ENCODE results near the gene C10orf143.
"Not testable (repeated sequence)": the region's sequence is repeated elsewhere in the genome, so short reads cannot be mapped to it uniquely, and the experiment has no call there.

Gene C10orf143

DNA sequence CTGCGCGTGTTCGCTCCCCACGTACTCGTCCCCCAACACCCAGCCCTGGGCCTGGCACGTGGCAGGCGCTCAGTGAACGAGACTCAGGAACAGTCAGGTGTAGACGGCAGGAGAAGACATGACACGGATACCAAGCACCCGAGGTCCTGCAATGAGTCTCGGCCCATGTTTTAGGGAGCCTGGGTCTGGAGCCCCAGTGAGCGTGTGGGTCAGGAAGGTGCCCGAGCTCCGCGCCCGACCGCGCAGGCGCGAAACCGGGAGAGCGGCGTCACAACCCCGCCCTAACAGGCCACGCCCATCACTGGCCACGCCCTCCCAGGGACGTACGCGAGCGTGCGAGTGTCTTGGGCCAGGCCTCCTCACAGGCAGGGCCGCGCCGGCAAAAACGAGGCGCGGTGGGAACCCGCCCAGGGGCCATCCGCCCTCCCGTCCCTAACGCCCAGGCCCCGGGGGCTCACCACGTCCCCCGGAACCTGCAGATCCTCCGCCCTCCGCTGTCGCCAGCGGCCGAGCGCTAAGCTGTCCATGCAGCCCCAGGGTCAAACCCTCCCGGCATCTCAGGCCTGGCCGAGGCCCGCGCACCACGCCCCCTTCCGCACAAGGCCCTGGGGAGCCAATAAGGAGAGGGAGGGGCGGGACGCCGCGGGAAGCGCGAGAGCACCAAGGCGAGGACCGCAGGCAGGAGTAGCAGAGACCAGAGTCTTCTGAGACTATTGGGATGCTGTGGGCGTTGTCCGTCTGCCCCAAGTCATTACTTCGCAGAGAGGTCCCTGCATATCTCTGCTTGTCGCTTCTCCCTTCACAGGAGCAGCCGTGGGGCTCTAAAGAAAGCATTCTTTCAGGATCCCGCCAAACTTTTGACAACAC, at the start of gene C10orf143:
C10orf143 (minus strand) TSS at position 585 of the 867 bp plus-strand sequence; CDS start at position 527, 58 bp downstream.
- peak; percentile 93 for DNase-seq

DNA sequence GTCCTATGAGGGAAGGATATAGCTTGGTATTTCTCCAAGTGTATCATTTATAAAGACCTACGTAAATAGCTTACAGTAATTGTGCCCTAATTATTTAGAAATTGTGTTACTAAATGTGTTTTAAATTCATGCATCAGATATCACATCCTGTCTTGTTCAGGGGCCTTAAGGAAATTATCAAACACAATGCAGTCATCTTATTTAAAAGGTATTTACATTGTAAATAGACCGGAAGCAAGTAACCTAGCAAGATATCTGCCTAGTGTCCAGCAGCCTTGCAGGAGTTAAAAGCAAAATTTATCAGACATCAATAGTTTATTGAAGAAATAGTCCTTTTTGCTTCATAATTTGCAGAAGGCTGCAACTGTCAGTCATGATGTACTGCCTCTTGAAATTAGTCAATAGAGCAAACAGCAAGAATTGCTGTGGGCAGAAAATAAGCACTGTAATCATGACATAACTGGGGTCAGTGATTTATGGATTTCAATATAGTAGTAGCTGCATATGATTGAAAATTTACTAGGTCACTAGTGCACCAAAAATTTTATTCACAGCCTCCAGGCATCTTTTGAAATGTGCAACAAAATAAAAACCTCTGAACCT, 48.7 kb upstream of the C10orf143 start:
- DNase-seq = no peak

DNA sequence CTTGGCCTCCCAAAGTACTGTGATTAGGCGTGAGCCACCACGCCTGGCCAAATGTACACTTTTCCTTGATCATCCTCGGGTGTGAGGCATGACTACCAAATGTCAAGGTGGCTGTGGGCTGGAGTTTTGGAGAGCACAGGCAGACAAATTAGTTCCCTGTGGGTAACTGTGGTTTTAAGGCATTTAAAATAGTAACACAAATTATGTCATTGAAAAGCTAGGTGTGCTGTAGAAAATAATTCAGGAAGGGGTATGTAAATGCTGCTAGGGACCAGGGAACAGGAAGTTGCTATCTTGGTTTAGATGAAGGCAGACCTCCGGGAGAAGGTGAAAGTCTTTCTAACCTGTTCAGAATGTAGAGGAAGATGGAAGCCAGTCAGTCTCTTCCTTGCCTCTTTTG, 35.4 kb upstream of the C10orf143 start:
- no peak for DNase-seq

DNA sequence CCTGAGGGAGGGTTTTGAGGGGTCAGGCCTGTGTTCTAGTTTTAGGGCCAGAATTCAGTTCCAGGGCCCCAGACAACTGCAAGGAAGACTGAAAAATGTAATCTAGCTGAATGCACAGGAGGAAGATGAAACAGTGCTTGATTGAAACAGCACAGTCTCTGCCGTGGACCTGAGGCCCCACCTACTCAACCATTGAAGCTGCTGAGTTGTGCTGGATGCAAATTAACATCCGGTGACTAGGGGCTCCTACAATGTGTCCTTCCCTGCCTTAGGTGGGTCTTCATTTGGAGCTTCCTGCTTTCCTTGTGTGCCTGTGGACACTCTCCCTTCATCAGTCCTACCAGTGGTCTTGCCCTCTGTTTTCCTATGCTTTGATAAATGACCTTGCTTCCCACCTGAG, 31.2 kb upstream of the C10orf143 start:
- DNase-seq = no peak

DNA sequence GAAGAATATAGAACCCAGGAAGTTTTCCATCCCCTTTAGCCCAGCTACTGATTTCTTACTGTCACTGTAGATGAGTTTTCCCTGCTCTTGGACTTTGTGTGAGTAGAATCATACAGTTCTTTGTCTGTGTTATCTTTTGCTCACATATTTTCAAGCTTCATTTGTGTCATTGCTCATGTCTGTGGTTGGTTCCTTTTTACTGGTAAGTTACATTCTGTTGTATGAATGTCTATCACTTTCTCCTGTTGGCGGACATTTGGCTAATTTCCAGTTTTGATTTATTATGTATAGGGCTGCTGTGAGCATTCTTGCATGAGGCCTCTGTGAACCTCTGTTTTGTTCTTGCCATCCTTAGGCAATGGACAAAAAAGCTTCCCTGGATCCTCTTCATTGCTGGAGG, 30.8 kb upstream of the C10orf143 start:
- no peak for DNase-seq

DNA sequence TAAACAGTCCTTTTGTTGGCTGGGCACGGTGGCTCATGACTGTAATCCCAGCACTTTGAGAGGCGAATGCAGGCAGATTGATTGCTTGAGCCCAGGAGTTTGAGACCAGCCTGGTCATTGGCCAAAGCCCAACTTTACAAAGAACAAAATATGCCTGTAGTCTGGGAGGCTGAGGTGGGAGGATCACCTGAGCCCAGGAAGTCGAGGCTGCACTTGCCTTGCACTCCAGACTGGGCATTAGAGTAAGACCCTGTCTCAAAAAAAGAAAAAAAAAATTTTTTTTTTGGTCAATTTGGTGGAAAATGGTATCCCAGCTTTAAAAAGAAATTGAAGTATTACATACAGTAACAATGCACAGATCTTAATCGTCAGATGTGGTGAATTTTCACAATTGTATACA, 30.4 kb upstream of the C10orf143 start:
- DNase-seq = no peak

DNA sequence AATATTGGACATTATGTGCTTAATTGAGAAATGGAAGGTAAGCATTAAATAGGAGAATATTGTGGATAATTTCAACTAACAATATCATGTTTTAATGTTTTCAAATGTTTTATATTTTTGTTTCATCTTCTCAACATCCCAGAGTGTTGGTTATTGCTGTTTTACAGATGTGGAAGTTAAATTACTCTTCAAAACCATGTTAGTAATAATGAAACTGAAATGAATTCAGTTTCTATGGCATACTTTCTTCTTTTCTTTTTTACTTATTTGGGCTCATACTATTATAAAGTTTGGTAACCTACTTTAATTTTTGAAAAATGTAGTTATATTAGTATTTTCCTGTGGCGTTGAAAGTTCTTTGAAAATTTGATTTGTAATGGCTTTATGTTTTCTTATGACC, 29.8 kb upstream of the C10orf143 start:
- DNase-seq = peak; percentile 35

DNA sequence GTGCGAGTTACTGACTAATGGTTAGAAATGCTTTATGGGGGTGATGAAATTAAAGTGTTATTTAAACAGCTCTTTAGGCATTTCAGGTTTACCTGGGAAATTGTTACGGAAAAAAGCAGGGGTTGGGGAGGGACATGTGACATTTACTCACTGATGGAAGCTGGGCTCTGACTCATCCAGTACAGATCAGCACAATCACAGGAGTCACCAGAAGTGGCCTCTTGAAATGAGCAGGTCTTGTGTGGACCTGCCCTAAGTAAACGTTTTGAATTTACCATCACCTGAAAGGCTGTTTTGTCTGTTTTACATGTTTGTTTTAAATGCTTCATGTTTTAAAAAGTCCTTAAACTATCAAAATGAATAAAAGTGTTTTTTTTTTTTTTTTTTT, 27.8 kb upstream of the C10orf143 start:
- no peak for DNase-seq

DNA sequence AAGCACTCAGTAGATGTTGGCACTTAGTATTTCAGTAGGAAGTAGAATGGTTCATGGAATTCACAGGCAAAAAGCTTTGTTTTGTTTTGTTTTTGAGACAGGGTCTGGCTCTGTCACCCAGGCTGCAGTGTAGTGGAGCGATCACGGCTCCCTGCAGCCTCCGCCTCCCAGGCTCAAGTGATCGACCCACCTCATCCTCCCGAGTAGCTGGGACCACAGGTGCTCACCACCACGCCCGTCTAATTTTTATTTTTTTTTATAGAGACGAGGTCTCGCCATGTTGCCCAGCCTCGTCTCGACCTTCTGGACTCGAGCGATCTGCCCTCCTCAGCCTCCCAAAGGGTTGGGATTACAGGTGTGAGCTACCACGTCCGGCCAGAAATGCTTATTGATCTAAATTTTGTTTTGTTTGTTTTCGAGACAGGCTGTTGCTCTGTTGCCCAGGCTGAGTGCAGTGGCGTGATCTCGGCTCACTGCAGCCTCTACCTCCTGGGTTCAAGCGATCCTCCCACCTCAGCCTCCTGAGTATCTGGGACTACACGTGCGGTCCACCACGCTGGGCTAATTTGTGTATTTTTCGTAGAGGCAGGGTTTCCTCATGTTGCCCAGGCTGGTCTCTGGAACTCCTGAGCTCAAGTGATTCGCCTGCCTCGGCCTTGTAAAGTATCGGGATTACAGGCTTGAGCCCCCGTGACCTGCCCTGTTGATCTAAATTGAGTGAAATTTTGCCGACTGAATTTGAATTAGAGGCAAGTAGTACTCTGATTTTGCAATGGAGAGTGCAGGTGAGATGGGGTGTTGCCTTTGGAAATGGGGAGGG, 27.2 kb upstream of the C10orf143 start:
- DNase-seq = no peak

DNA sequence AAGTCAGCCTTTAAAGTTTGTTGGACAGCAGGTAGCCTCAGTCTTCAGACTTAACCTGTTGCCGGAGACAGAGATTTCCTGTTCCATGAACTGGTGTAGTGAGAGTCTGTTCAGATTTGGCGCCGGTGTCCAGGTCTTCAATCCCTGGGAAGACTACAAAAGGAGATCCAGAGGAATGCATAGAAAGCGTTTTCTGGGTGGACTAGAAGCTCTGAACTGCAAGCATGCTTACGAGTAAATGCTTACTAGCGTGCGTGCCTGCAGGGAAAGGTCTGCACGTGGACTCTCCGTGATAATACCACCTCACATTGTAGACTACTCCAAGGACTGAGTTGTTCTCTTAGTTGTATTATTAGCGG, 26.4 kb upstream of the C10orf143 start:
- no peak for DNase-seq

DNA sequence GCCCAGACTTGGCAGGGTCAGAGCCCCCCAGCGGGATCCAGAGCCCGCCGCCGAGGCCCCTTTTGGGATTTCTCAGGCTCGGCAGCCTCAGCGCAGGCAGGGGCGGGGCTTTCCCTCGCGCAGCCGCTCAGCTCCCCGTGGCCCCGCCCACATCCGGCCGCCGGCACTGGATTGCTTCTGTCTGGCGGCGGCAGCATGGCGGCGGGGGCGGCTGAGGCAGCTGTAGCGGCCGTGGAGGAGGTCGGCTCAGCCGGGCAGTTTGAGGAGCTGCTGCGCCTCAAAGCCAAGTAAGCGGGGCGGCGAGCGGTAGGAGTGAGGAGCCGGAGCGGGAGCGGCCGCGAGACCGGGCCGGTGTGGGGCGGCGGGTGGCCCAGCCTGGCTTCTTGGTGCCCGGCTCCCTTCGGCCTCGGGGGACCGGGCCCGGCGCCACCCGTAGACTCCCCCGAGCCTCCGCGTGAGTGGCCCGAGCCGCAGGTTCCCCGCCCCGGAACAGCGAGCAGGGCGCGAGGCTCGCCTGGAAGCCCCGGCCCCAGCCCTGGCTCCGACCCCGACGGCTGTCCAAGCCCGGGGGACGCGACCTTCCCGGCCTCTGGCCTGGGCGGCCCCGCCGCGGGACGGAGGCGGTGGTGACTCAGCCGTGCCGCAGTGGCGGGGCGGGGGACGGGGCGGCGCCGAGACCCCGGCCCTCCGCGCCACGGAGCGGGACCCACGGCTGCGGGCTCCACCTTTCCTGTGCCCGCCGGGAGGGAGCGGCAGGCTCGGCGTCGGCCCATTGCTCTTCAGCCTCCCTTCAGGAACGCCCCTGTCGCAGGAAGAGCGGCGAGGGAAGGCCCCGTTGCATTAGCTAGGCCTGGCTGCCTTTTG, 25.8 kb upstream of the C10orf143 start, which contains the start of gene GLRX3:
GLRX3 (plus strand) TSS at position 166 of the 864 bp plus-strand sequence; CDS start at position 196, 30 bp downstream.
- DNase-seq = peak; percentile 77

DNA sequence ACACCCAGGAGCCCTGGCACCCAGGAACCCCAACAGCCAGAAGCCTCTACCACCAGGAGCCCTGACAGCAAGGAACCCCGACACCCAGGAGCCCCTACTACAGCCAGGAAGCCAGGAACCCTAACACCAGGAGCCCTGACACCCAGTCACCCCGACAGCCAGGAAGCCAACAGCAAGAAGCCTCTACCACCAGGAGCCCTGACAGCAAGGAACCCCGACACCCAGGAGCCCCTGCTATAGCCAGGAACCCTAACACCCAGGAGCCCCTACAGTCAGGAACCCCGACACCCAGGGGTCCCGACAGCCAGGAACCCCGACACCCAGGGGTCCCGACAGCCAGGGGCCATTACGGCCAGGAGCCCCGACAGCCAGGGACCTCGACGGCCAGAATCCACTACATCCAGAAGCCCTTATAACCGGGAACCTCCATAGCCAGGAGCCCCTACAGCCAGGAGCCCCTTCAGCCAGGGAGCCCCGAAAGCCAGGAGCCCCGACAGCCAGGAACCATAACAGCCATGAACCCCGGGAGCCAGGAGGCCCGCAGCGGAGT, 25.1 kb upstream of the C10orf143 start:
- DNase-seq = no peak

DNA sequence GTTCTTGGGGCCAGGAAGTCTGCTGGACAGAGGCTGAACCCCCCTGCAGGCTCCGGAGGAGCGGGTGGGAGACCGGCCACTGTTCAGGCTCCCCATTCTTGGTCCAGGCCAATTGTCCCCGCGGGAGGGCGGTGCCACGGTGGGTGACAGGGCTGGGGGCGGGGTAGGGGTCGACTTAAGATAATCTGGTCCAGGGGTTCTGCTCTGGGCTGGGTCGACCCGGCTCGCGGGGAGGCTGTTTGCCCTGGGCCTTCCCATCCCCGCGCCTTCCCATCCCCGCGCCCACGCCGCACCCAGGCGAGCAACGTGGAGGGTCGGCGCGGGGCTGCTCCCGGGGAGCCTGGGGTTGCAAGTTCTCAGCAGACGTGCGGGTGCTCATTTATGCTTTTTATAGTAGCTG, 18.3 kb upstream of the C10orf143 start:
- no peak for DNase-seq

DNA sequence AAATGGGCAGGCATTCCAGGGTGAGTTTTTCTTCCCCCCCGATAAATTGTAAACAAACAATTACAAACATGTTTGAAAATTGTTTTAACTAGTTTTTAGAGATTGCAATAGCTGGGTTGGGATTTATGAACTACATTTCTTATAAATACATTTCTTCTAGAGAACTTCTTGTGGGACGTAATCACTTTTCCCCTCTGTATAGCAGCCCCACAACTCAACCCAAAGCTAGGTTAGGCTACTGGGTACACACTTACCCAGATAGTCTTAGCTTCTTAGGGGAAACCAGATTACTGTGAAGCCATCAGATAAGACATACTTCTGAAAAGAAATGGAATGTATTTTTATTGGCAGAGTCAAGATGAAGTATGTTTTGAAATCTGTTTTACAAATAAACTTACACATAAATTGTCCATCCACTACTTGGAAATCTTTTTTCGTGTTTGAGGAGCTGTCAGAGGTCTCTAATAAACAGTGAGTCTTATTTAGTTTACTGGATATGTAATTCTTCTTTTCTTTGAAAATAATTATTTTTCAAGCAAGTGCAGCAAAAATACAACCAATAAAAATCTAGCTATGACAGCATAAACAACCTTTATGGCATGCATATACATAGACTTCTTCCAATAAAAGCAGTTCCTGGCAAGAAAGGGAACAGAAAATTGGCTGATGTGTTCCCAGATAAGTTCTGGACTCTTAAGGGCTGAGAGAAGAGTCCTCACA, 17.6 kb upstream of the C10orf143 start:
- DNase-seq = no peak

DNA sequence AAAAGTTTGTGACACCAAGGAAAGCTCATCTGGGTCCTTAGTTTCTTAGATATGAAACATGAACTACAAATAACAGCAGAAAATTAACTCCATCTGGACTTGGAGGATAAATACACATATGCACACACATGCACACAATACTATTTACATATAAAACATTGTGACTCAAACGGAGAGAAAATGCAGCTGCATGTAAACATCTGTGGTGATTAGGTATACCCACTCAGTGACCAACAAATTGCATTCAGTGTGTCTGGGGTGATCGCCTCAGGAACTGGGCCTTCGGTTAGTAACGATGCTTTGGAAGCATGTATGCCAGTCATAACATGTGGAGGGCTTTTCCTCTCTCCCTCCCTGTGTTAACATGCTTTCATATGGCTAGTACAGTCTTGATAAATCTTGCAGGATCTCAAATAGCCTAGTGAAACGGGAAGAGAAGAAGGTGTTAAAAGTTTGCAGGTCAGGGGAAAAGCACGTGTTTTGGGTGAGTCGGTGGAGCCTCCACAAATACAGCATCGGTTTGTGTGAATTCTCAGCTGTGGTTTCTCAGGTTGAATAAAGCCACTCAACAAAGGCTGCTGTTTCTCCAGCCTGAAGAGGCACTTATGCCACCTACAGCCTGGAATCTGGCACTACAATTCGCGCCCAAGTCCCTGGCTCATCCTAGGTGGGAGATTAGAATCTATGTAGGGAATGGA, 16.9 kb upstream of the C10orf143 start:
- peak; percentile 38 for DNase-seq

DNA sequence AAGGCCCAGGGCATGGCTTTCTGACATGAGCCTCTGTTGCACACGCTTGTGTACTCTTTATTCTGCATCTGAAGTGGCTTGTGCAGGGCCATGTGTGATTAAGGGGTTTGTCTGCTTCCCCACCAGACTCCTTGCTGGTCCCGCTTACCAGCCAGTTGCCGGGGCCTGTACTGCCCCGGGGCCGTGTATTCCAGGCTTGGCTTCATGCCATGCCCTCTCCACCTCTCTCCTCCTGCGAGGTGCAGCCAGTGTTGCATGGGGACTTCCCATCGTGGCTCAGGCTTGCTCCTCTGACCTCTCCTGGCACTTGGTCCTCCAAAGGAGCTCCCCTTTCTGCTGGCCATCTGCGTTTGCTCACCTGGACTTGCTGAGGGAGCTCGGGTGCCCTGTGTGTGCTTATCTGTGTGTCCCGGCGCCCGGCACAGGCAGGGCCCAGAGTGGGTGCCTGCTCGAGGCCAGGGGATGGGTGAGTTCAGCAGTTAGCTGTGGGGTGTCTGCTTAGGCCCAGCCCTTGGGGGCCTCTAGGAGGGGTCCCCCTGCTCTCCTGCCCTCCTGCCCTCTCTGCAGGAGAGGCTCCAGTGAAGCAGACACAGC, 11.0 kb upstream of the C10orf143 start:
- DNase-seq = no peak

DNA sequence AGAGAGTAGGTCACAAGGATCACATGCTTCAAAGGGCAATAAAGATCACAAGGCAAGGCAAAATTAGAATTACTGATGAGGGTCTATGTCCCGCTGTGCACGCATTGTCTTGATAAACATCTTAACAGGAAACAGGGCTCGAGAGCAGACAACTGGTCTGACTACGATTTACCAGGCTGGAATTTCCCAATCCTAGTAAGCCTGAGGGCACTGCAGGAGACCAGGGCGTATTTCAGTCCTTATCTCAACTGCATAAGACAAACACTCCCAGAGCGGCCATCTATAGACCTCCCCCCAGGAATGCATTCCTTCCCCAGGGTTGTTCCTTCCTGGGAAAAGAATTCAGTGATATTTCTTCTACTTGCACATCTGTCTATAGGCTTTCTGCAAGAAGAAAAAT, 6.9 kb upstream of the C10orf143 start:
- not testable (repeated sequence) for DNase-seq

DNA sequence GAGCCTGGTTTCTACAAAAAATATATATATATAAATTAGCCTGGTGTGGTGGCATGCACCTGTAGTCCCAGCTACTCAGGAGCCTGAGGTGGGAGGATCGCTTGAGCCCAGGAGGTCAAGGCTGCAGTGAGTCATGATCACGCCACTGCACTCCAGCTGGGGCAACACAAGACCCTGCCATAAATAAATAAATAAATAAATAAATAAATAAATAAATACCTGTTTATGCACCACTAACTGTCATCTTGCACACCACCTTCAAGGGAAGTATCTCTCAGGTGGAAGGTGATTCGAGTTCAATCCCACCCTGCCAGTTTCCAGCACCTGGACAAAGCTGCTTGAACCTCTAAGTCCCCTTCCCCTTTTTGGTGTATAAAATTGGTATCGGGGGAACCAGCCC, 6.3 kb upstream of the C10orf143 start:
- not testable (repeated sequence) for DNase-seq

DNA sequence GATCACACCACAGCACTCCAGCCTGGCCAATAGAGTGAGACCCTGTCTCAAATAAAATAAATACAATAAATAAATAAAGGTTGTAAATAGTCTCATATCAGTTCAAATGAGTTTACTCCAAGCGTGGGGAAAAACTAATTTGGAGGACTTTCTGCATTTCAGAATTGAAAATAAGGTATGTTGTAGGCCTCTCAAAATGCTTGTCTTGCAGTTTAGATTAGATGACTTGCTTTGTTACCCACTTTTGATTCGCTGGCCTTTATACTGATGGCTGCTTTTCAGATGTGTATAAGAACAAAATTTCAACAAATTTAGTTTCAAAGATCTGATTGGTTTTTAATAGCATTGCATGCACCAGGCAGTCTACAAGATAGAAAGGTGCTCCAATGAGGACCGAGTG, 2.2 kb upstream of the C10orf143 start:
- no peak for DNase-seq

DNA sequence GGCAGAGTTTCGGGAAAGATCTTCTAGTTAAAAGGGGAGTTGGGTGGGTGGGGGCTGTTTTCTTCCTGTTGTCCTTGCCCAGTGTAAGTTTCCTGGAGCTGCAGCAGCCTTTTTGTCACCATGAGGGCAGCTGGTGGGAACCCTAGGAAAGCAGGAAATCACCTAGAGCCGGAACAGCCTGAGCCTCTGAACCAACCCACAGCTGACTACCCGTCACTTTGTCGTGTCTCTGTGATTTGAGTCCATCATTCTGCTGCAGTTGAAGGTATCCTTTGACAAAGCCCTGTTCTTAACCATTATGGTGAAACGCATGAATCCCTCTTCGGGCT, 1.2 kb upstream of the C10orf143 start:
- DNase-seq = no peak
